ENCODE results near the gene PRKG1.
"Not testable (repeated sequence)": the region's sequence is repeated elsewhere in the genome, so short reads cannot be mapped to it uniquely, and the experiment has no call there.

The PRKG1 gene

GRCh38 chr10:51700228-51700817 is 626.0 kb downstream of the PRKG1 start:
- no peak for DNase-seq (ENCODE audit: low read depth)

DNA sequence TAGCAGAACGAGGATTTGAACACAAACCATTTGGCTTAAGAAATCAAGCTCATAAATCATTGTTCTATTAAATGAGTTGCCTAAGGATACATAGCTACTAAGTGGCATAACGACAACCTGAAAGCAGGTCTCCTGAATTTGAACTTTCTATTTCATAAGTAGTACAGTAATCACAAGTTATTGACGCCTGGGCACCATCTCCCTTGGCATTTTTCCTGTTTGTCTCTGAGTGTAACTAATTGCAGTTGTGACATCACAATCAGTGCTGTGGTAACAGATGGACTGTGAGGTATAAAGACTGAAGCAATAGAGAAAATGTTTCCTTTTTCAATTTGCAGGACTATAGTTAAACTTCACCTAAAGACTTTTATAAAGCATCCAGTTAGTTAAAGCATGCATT is 631.5 kb downstream of the PRKG1 start:
- no peak for DNase-seq (ENCODE audit: low read depth)

DNA sequence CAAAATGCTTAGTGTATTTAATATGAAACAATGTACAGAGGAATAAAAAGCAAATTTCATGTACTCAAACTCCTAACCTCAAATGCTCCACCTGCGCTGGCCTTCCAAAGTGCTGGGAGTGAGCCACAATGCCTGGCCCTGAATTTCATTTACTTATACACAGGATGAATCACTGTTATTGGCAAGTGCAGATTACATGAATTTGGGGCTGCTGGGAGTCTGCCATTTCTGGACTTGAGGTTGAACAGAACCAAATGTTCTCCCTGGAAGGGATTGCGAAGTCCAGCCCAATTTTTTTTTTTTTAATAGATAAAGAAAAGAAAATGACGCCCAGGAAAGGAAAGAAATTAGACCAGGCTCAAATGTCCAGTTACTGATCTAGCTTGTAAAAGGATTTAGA is 631.9 kb downstream of the PRKG1 start:
- DNase-seq (ENCODE audit: low read depth), result peak; percentile 81

DNA sequence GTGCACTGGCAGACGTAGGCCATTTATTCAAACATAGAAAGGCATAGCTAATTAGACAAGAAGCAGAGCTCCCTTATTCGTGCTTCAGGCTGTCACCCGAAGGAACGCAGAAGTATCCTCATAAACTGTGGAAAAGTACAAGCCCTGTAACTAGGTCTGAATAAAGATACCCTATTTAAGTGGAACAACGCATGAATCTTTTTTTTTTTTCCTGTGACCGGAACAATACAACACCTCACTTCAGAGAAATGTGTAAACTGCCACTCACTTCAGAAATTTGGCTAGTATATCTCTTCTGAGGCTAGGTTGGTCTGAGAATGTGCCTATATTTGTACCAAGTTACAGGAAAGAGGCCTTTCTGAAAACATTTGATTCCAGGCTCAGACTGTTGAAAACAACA is 633.1 kb downstream of the PRKG1 start:
- no peak for DNase-seq (ENCODE audit: low read depth)

DNA sequence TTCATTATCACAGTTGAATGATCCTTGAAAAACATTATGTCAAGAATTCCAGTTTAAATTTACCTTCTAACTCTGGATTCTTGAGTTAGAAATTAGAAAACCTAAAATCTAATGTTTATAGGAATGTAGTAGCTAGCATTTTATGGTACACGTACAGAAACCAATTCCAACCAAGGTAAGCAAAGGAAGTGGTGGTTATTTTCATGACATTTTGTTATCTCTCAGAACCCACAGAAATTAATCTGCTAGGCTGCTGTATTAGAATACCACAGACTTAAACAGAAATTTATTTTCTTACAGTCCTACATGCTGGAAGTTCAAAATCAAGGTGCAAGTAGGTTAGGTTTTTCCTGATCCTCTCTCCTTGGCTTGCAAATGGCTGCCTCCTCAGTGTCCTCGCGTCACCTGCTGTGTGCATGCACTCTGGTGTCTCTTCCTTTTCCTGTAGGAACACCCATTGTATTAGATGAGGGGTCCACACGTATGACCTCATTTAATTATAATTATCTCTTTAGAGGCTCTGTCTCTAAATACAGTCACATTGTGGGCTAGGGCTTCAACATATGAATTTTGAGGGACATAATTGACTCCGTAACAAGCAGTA is 633.6 kb downstream of the PRKG1 start:
- DNase-seq (ENCODE audit: low read depth), result no peak

DNA sequence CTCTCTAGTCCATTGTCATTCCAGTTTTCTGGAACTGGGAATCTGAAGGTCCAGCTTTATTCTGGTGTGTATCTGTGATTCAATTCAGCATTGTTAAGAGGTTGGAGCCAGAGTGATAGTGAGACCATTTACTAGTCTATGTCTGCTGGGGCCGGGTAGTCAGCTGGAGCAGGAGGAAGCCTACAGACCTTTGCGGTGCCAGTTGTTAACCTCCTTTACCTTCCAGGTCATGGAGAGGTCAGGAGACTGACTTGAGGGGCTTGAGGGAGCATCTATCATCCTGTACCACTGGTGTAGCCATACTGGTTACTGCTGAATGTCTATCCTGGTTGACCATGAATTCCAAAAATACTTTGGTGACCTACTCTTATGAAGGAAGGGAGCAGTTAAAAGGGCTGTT is 634.3 kb downstream of the PRKG1 start:
- DNase-seq (ENCODE audit: low read depth), result no peak

DNA sequence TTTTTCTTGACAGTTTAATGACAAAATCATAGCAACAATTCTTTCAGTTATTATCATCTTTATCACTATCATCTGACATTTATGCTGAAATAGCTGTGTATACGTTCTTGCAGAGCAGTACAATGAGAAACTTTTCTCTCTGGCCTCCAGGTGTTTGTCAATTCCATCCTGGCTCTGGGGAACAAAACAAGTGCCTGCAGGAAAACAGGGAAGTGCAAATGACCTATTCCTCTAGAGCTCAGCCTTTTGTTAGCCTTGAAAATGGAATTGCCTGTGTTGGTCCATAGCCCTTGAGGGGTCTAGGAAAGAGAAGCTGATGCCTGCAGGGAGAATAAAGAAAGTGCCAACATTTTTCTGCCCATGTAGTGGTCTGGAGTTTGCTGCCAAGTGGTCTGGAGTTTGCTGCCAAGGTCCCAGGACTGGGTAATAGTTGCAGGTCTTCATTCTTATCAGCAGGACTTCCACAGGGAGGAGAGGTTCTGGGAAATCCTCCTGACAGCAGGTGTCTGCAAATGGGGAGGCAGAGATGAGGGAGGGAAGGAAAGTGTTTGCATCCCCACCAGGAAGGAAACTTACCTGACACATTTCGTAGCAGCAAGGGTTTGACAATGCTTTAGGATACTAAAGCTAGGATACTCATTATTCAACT is 635.2 kb downstream of the PRKG1 start:
- no peak for DNase-seq (ENCODE audit: low read depth)

- DNase-seq (ENCODE audit: low read depth), result no peak
Measured at GRCh38 chr10:51711519-51711891, 637.2 kb downstream of the PRKG1 start.

- DNase-seq (ENCODE audit: low read depth), result no peak
Measured at GRCh38 chr10:51716981-51717380, 642.7 kb downstream of the PRKG1 start.

- no peak for DNase-seq (ENCODE audit: low read depth)
Measured at GRCh38 chr10:51718804-51719291, 644.6 kb downstream of the PRKG1 start.

DNA sequence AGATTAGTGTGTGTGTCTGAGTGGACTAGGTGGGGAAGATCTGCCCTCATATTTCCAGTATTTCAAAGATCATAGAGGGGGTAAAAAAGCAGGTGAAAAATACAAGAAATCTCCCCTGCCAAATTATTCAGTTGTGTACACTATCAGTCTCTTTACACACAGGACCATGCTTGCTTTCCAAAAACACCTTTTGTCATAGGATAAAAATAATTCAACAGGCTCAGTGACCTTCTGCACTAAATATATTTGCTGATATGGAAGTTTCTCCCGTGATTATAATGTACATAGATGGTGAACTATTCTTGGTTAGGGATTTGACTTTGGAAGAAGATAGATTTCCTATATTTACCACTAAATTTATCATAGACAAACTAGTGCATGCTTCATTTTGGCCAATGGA is 649.8 kb downstream of the PRKG1 start:
- no peak for DNase-seq (ENCODE audit: low read depth)

DNA sequence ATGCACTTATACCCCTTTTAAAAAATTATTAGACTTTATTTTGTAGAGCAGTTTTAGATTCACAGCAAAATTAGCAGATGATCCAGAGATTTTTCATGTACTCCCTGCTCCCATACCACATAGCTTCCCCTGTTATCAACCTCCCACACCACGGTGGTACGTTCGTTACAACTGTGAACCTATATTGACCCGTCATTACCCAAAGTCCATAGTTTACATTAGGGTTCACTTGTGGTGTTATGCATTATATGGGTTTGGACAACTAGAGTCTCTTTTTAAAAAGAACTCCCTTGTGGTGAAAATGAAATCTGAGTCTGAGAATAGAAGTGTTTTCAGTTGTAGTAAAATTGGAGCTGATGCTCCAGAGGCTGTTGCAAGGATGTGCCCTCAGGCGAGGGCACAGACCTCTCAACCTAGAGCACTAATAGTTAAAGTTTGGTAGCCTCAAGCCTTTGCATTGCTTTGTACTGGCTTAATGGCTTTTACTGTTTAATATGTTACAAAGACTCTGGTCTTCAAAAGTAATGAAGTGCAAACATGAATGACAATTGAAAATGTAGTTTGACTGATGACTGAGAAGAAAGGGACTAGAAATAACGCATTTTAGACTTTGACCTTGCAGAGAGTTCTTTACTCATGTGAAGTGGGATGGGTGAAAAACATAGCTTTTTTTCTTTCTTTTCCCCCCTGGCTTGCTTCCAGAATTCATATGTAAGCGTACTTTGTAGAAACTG is 655.7 kb downstream of the PRKG1 start:
- no peak for DNase-seq (ENCODE audit: low read depth)

- peak; percentile 3 for DNase-seq (ENCODE audit: low read depth)
Measured at GRCh38 chr10:51733057-51733456, 658.8 kb downstream of the PRKG1 start.

DNA sequence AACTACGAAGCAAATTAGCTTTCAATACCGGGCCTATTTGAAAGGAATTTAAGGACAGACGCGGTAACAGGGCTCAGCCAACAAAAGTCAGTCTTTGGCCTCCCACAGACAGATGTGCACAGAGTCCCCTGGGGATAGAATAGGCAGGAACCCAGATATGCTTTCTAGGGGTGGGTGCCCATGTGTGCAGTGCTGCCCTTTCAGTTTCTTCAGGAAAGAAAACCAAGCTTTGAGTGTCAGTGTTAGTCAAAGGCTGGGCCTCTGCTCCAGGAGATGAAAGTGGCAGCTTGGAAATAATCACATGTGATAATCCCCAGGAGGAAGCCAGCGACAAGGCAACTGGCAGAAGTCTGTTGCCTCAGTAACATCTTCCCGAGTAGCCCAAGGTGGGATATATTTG is 668.9 kb downstream of the PRKG1 start:
- peak; percentile 3 for DNase-seq (ENCODE audit: low read depth)

GRCh38 chr10:51744235-51745000 is 670.1 kb downstream of the PRKG1 start:
- DNase-seq (ENCODE audit: low read depth), result no peak

GRCh38 chr10:51745397-51745796 is 671.1 kb downstream of the PRKG1 start:
- no peak for DNase-seq (ENCODE audit: low read depth)

GRCh38 chr10:51747216-51747615 is 672.9 kb downstream of the PRKG1 start:
- no peak for DNase-seq (ENCODE audit: low read depth)

DNA sequence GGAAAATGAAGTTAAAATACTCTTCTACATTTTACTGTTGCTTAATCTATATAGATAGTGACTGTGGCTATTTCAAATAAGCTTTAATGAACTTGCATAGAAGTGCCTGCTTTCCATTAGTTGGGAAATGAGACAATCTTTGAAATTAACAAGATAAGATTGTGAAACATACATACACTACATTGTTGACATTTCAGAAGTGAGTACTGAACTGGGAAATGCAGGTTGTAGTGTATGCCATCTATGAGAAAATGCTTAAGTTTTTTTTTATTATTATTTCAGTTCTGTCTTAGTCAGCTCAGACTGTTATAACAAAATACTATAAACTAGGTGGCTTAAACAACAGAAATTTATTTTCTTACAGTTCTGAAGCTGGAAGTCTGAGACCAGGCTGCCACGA is 674.7 kb downstream of the PRKG1 start:
- DNase-seq (ENCODE audit: low read depth), result no peak

DNA sequence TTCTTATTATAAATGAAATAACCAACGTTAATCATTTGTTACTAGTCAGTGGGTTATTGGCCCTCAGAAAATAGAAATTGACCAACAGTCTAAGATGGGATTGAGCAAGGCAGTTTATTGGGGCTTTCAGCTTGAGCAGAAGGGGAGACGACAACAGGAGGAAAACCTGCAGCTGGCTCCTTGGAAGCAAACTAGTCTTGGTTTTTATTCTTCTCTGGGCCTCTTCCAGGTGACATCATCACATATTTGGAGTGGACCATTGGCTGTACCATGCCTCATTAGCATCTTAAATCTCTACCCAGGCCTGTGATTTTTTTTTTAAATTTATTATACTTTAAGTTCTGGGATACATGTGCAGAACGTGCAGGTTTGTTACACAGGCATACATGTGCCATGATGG is 684.1 kb downstream of the PRKG1 start:
- no peak for DNase-seq (ENCODE audit: low read depth)

GRCh38 chr10:51758838-51759237 is 684.6 kb downstream of the PRKG1 start:
- not testable (repeated sequence) for DNase-seq (ENCODE audit: low read depth)

GRCh38 chr10:51759896-51760534 is 685.7 kb downstream of the PRKG1 start:
- no peak for DNase-seq (ENCODE audit: low read depth)
